Osteoblast (primary cell): ENCODE results near the gene OXER1. TPM values are rescaled to one million over a fixed set of nuclear protein-coding genes. Genes with fewer than 3 reads are reported as not detected.

Source experiments
- DNase-seq: peaks from one replicate; pipeline ENCODE4 v3.0.0; 2011; ENCODE audit warnings: low spot score, mixed read lengths; ENCODE audit not compliant: insufficient read length; ENCODE audit errors: missing footprints
- H2AFZ ChIP-seq: 2 replicates; pipeline ENCODE4 v1.6.0; 2011; ENCODE audit warnings: mild to moderate bottlenecking, low read length
- H3K27ac ChIP-seq: 2 replicates; pipeline ENCODE4 v1.5.1; 2011; ENCODE audit warnings: mild to moderate bottlenecking, low read depth, low read length, moderate library complexity
- H3K27me3 ChIP-seq: 2 replicates; pipeline ENCODE4 v1.6.0; 2012; ENCODE audit warnings: mild to moderate bottlenecking, control low read depth, inconsistent platforms, low read length, moderate library complexity; ENCODE audit not compliant: insufficient read depth
- H3K36me3 ChIP-seq: 2 replicates; pipeline ENCODE4 v1.5.1; 2011; ENCODE audit warnings: mild to moderate bottlenecking, low read length, control low read depth, moderate library complexity; ENCODE audit not compliant: insufficient read depth
- H3K4me1 ChIP-seq: 2 replicates; pipeline ENCODE4 v1.5.1; 2011; ENCODE audit warnings: mild to moderate bottlenecking, low read length, control low read depth, moderate library complexity; ENCODE audit not compliant: insufficient read depth
- H3K4me2 ChIP-seq: 2 replicates; pipeline ENCODE4 v1.6.0; 2011; ENCODE audit warnings: mild to moderate bottlenecking, low read length; ENCODE audit not compliant: insufficient read depth
- H3K4me3 ChIP-seq: fragments of 200-600 bp; sonication (generic); 3 replicates; pipeline ENCODE4 v1.5.1; 2012; ENCODE audit warnings: mild to moderate bottlenecking, low read length, inconsistent platforms; ENCODE audit not compliant: insufficient read depth
- H3K79me2 ChIP-seq: 2 replicates; pipeline ENCODE4 v1.6.0; 2012; ENCODE audit warnings: mild to moderate bottlenecking, low read length, control low read depth, inconsistent platforms; ENCODE audit not compliant: insufficient read depth
- H3K9me3 ChIP-seq: 2 replicates; pipeline ENCODE4 v1.5.1; 2011; ENCODE audit warnings: low read depth, low read length, control low read depth
- H4K20me1 ChIP-seq: 2 replicates; pipeline ENCODE4 v1.6.0; 2012; ENCODE audit warnings: mild to moderate bottlenecking, low read length, control low read depth; ENCODE audit not compliant: insufficient read depth
- CTCF ChIP-seq: IDR thresholded peaks from 2 replicates; pipeline ENCODE4 v1.5.1; 2011; ENCODE audit warnings: mild to moderate bottlenecking, low read depth, low read length, moderate library complexity; ENCODE audit errors: extremely low read depth
- total RNA-seq: library from RNA; depleted of rRNA; stranded (reverse); fragments of >200 nt; gene quantifications from 2 replicates; pipeline ENCODE4 v1.2.3, GENCODE V29; 2012

OXER1 gene
- total RNA-seq, 1 donor: not detected

- H3K79me2 ChIP-seq: no peaks in the 10 kb centered on the region
- H4K20me1 ChIP-seq: no peaks in the 10 kb centered on the region
- H3K27me3 ChIP-seq: peaks cover 13% of the 10 kb centered on the region
- no peak overlapping the region for H3K4me2 ChIP-seq
- H3K9me3 ChIP-seq: no peaks in the 10 kb centered on the region
- H3K27ac ChIP-seq: no peak overlapping the region
- peak; percentile 48 for TF ChIP-seq CTCF
- H3K4me3 ChIP-seq: no peak overlapping the region
- DNase-seq: peak; percentile 94
- no peaks in the 10 kb centered on the region for H3K36me3 ChIP-seq
- peaks cover 3% of the 10 kb centered on the region for H3K4me1 ChIP-seq
- no peak overlapping the region for H2AFZ ChIP-seq
Observed at GRCh38 chr2:42794271-42795046, 30.5 kb upstream of the OXER1 start.

- peak overlapping the region; percentile 82 for H3K4me2 ChIP-seq
- peak overlapping the region; percentile 69 for H3K4me3 ChIP-seq
- peaks cover 3% of the 10 kb centered on the region for H3K4me1 ChIP-seq
Observed at GRCh38 chr2:42793334-42794270, 29.7 kb upstream of the OXER1 start.

DNA sequence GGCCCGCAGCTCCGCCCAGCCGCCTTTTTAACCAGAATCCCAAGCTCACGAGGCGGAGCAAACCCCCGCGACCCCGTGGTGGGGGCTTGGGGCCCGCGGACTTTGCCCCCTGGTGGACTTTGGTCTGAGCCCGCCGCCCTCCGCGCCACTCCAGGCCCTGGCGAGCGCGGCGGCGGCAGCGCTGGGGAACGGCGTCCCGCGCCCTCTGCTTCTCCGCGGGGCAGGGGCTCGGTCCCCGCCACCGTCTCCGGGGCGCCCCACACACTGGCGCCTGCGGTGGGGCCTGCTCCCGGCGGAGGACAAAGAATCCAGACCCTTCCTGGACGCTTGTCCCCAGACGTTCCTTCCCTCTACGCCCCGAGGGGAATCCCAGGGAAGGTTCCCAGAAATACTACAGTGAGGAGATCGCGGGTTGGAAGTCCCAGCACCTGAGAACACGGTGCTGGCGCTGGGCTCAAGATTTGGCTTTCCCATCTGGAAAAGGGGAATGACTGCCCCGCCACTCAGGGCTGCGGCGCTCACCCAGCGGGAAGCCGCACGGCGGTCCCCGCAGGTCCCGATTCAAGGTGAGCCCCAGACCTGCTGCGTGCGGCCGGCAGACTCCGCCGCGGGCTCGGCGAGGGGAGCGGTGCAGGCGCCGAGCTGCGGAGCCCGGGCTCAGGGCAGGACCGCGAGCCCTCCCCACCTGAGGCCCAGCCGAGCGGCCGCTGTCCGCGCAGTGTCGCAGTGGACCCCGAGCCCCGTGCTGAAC lies 28.8 kb upstream of the OXER1 start, which contains the start of gene HAAO:
HAAO (minus strand) TSS at position 1 of the 751 bp plus-strand sequence. CDS start 47 bp downstream, outside the sequence.
- Histone ChIP-seq H3K27ac (no peak within 1 kb of the TSS), H3K4me1 (peaks cover 3% of the 10 kb centered on the region), H3K79me2 (no peaks in the 10 kb centered on the region), H3K36me3 (no peaks in the 10 kb centered on the region), H2AFZ (peak within 1 kb of the TSS; percentile 78), H3K4me2 (peak within 1 kb of the TSS; percentile 82), H4K20me1 (no peaks in the 10 kb centered on the region), H3K27me3 (peaks cover 13% of the 10 kb centered on the region), H3K9me3 (no peaks in the 10 kb centered on the region), H3K4me3 (peak within 1 kb of the TSS; percentile 69)
- TF ChIP-seq CTCF: no peak
- DNase-seq: peak; percentile 89

More at GRCh38 chr2:42793334-42794270, 29.7 kb upstream of the OXER1 start:
- Histone ChIP-seq H3K27ac (no peak overlapping the region), H2AFZ (peak overlapping the region; percentile 78), H3K79me2 (no peaks in the 10 kb centered on the region), H3K9me3 (no peaks in the 10 kb centered on the region), H3K27me3 (peaks cover 13% of the 10 kb centered on the region), H4K20me1 (no peaks in the 10 kb centered on the region), H3K36me3 (no peaks in the 10 kb centered on the region)
- DNase-seq: peak; percentile 71
- no peak for TF ChIP-seq CTCF
